Measurements from ENCODE around the gene POLR2E.

Gene POLR2E

GRCh38 chr19:1066748-1067340 lies 28.3 kb downstream of the POLR2E start, which contains the start of gene ARHGAP45:
Gene ARHGAP45 (plus strand): TSS chr19:1067167. CDS start chr19:1067406, 239 bp downstream.
- ChIA-PET CTCF (interaction anchor here (0.6 to 4.9 kb wide), 12 partner anchors 10 to 363 kb away, joined by 3 to 34 read pairs (median 4); partner anchors contain the start of genes ABCA7 and CNN2), POLR2A (interaction anchor here (1.0 to 1.8 kb wide), 6 partner anchors 10 to 47 kb away, joined by 3 to 9 read pairs (median 4); partner anchors contain the start of genes ABCA7 and RNU6-2)
- peak; percentile 61 to 83 (median 78) for DNase-seq
- Histone ChIP-seq H3K36me3 (ENCODE audit: control insufficient read depth in 4 of 4, insufficient read depth in 4 of 4, low read length in 3 of 4) (peaks cover 0 to 15% (median 11%) of the 10 kb centered on the region in 4 experiments), H3K4me3 (ENCODE audit: control insufficient read depth in 1 of 7, extremely low read depth in 1 of 7, insufficient read depth in 4 of 7, low read depth in 2 of 7, low read length in 6 of 7) (peak within 1 kb of the TSS; percentile 58 to 91 (median 78)), H3K9me3 (ENCODE audit: control extremely low read depth in 1 of 5, control insufficient read depth in 4 of 5, insufficient read depth in 2 of 5, low read depth in 1 of 5, low read length in 4 of 5) (no peaks in the 10 kb centered on the region), H3K4me1 (ENCODE audit: control extremely low read depth in 1 of 4, control insufficient read depth in 4 of 4, insufficient read depth in 4 of 4, low read length in 3 of 4) (peaks cover 0 to 56% (median 50%) of the 10 kb centered on the region in 4 experiments), H3K27ac (ENCODE audit: insufficient read depth in 1 of 2, low read depth in 1 of 2, low read length in 2 of 2, poor library complexity in 1 of 2, severe bottlenecking in 2 of 2) (peak within 1 kb of the TSS in 1 of 2 experiments; percentile 75), H3K27me3 (replicated peaks in 2 of 5; ENCODE audit: control insufficient read depth in 4 of 5, insufficient read depth in 5 of 5, low read length in 4 of 5) (no peaks in the 10 kb centered on the region)
- 2% methylated on average over 44 of the region's 61 CpGs for WGBS (ENCODE audit: insufficient coverage)

- Histone ChIP-seq H3K4me1 (ENCODE audit: control extremely low read depth in 1 of 4, control insufficient read depth in 4 of 4, insufficient read depth in 4 of 4, low read length in 3 of 4) (peaks cover 0 to 56% (median 50%) of the 10 kb centered on the region in 4 experiments), H3K4me3 (ENCODE audit: control insufficient read depth in 1 of 7, extremely low read depth in 1 of 7, insufficient read depth in 4 of 7, low read depth in 2 of 7, low read length in 6 of 7) (peak overlapping the region in 6 of 7 experiments; percentile 58 to 91 (median 82)), H3K27me3 (replicated peaks in 2 of 5; ENCODE audit: control insufficient read depth in 4 of 5, insufficient read depth in 5 of 5, low read length in 4 of 5) (no peaks in the 10 kb centered on the region), H3K27ac (ENCODE audit: insufficient read depth in 1 of 2, low read depth in 1 of 2, low read length in 2 of 2, poor library complexity in 1 of 2, severe bottlenecking in 2 of 2) (no peak overlapping the region), H3K36me3 (ENCODE audit: control insufficient read depth in 4 of 4, insufficient read depth in 4 of 4, low read length in 3 of 4) (peaks cover 0 to 11% (median 9%) of the 10 kb centered on the region in 4 experiments), H3K9me3 (ENCODE audit: control extremely low read depth in 1 of 5, control insufficient read depth in 4 of 5, insufficient read depth in 2 of 5, low read depth in 1 of 5, low read length in 4 of 5) (no peaks in the 10 kb centered on the region)
- 40% methylated on average over 17 of the region's 17 CpGs for WGBS (ENCODE audit: insufficient coverage)
- ChIA-PET CTCF (interaction anchor here (0.9 to 4.9 kb wide), 5 partner anchors 11 to 29 kb away, joined by 3 to 34 read pairs (median 18); partner anchors contain the start of gene ABCA7), POLR2A (interaction anchor here (1.0 to 1.8 kb wide), 6 partner anchors 8 to 47 kb away, joined by 3 to 9 read pairs (median 3); partner anchors contain the start of genes ABCA7 and RNU6-2)
- peak in 1 of 3 donors; percentile 38 for DNase-seq
Measured at GRCh38 chr19:1066251-1066747, 28.9 kb downstream of the POLR2E start.

- Histone ChIP-seq H3K9me3 (ENCODE audit: control extremely low read depth in 1 of 5, control insufficient read depth in 4 of 5, insufficient read depth in 2 of 5, low read depth in 1 of 5, low read length in 4 of 5) (peaks cover 0 to 2% (median 0%) of the 10 kb centered on the region in 5 experiments), H3K36me3 (ENCODE audit: control insufficient read depth in 4 of 4, insufficient read depth in 4 of 4, low read length in 3 of 4) (peaks cover 0 to 9% (median 5%) of the 10 kb centered on the region in 4 experiments), H3K27me3 (replicated peaks in 2 of 5; ENCODE audit: control insufficient read depth in 4 of 5, insufficient read depth in 5 of 5, low read length in 4 of 5) (no peaks in the 10 kb centered on the region), H3K27ac (ENCODE audit: insufficient read depth in 1 of 2, low read depth in 1 of 2, low read length in 2 of 2, poor library complexity in 1 of 2, severe bottlenecking in 2 of 2) (no peak overlapping the region), H3K4me3 (ENCODE audit: control insufficient read depth in 1 of 7, extremely low read depth in 1 of 7, insufficient read depth in 4 of 7, low read depth in 2 of 7, low read length in 6 of 7) (peak overlapping the region in 2 of 7 experiments; percentile 10 to 13), H3K4me1 (ENCODE audit: control extremely low read depth in 1 of 4, control insufficient read depth in 4 of 4, insufficient read depth in 4 of 4, low read length in 3 of 4) (peaks cover 0 to 55% (median 48%) of the 10 kb centered on the region in 4 experiments)
- ChIA-PET POLR2A (interaction anchor here (1.3 to 1.5 kb wide), 3 partner anchors 9 to 24 kb away, joined by 3 to 5 read pairs (median 4); no protein-coding TSS in a partner anchor), CTCF (interaction anchor here (0.9 to 4.9 kb wide), 8 partner anchors 9 to 34 kb away, joined by 3 to 34 read pairs (median 4); partner anchors contain the start of gene ABCA7)
- no peak for DNase-seq
- WGBS (ENCODE audit: insufficient coverage) = 92% methylated on average over 13 of the region's 17 CpGs
Measured at GRCh38 chr19:1065606-1066109, 29.5 kb downstream of the POLR2E start.

GRCh38 chr19:1064661-1065605 lies 30.2 kb downstream of the POLR2E start:
- DNase-seq = peak; percentile 74 to 78 (median 77)
- ChIA-PET CTCF (interaction anchor here (0.8 to 4.9 kb wide), 18 partner anchors 8 to 158 kb away, joined by 3 to 34 read pairs (median 4); partner anchors contain the start of gene ABCA7), POLR2A (interaction anchor here (1.3 to 1.5 kb wide), 4 partner anchors 10 to 38 kb away, joined by 3 to 5 read pairs (median 4); no protein-coding TSS in a partner anchor)
- Histone ChIP-seq H3K4me3 (ENCODE audit: control insufficient read depth in 1 of 7, extremely low read depth in 1 of 7, insufficient read depth in 4 of 7, low read depth in 2 of 7, low read length in 6 of 7) (peak overlapping the region in 1 of 7 experiments; percentile 10), H3K27me3 (replicated peaks in 2 of 5; ENCODE audit: control insufficient read depth in 4 of 5, insufficient read depth in 5 of 5, low read length in 4 of 5) (no peaks in the 10 kb centered on the region), H3K27ac (ENCODE audit: insufficient read depth in 1 of 2, low read depth in 1 of 2, low read length in 2 of 2, poor library complexity in 1 of 2, severe bottlenecking in 2 of 2) (no peak overlapping the region), H3K36me3 (ENCODE audit: control insufficient read depth in 4 of 4, insufficient read depth in 4 of 4, low read length in 3 of 4) (peaks cover 0 to 4% (median 3%) of the 10 kb centered on the region in 4 experiments), H3K4me1 (ENCODE audit: control extremely low read depth in 1 of 4, control insufficient read depth in 4 of 4, insufficient read depth in 4 of 4, low read length in 3 of 4) (peaks cover 0 to 51% (median 43%) of the 10 kb centered on the region in 4 experiments), H3K9me3 (ENCODE audit: control extremely low read depth in 1 of 5, control insufficient read depth in 4 of 5, insufficient read depth in 2 of 5, low read depth in 1 of 5, low read length in 4 of 5) (peaks cover 0 to 2% (median 0%) of the 10 kb centered on the region in 5 experiments)
- 15% methylated on average over 49 of the region's 60 CpGs for WGBS (ENCODE audit: insufficient coverage)

GRCh38 chr19:1063909-1064660 lies 31.1 kb downstream of the POLR2E start:
- Histone ChIP-seq H3K4me1 (ENCODE audit: control extremely low read depth in 1 of 4, control insufficient read depth in 4 of 4, insufficient read depth in 4 of 4, low read length in 3 of 4) (peaks cover 0 to 42% (median 35%) of the 10 kb centered on the region in 4 experiments), H3K36me3 (ENCODE audit: control insufficient read depth in 4 of 4, insufficient read depth in 4 of 4, low read length in 3 of 4) (peaks cover 0 to 3% (median 3%) of the 10 kb centered on the region in 4 experiments), H3K27ac (ENCODE audit: insufficient read depth in 1 of 2, low read depth in 1 of 2, low read length in 2 of 2, poor library complexity in 1 of 2, severe bottlenecking in 2 of 2) (no peak overlapping the region), H3K27me3 (replicated peaks in 2 of 5; ENCODE audit: control insufficient read depth in 4 of 5, insufficient read depth in 5 of 5, low read length in 4 of 5) (no peaks in the 10 kb centered on the region), H3K9me3 (ENCODE audit: control extremely low read depth in 1 of 5, control insufficient read depth in 4 of 5, insufficient read depth in 2 of 5, low read depth in 1 of 5, low read length in 4 of 5) (peaks cover 0 to 5% (median 0%) of the 10 kb centered on the region in 5 experiments), H3K4me3 (ENCODE audit: control insufficient read depth in 1 of 7, extremely low read depth in 1 of 7, insufficient read depth in 4 of 7, low read depth in 2 of 7, low read length in 6 of 7) (no peak overlapping the region)
- POLR2A ChIA-PET = interaction anchor here (1.3 to 1.5 kb wide), 3 partner anchors 23 to 37 kb away, joined by 3 to 5 read pairs (median 4); no protein-coding TSS in a partner anchor
- 93% methylated on average over 27 of the region's 37 CpGs for WGBS (ENCODE audit: insufficient coverage)
- DNase-seq = no peak
- CTCF ChIA-PET = interaction anchor here (0.6 to 4.9 kb wide), 18 partner anchors 7 to 158 kb away, joined by 3 to 34 read pairs (median 4); partner anchors contain the start of gene ABCA7
